HepG2 (cell line): ENCODE results near the gene AFAP1. TPM values are rescaled to one million over a fixed set of nuclear protein-coding genes. Genes with fewer than 3 reads are reported as not detected.

ENCODE experiments used
- ELF4 ChIP-seq: sonication (generic); formaldehyde crosslinking; IDR thresholded peaks from 2 replicates; pipeline ENCODE4 v1.5.0; 2020; ENCODE audit warnings: missing genetic modification reagents, mild to moderate bottlenecking, moderate library complexity, borderline replicate concordance
- ETV5 ChIP-seq: IDR thresholded peaks from 2 replicates; pipeline ENCODE4 v1.6.1; 2018; ENCODE audit warnings: missing biosample characterization, missing genetic modification reagents, inconsistent platforms, borderline replicate concordance
- FOSL2 ChIP-seq: sonication (generic); formaldehyde crosslinking; IDR thresholded peaks from 2 replicates; pipeline ENCODE4 v1.4.0; 2020; ENCODE audit warnings: missing genetic modification reagents
- KLF12 ChIP-seq: sonication (generic); formaldehyde crosslinking; IDR thresholded peaks from 2 replicates; pipeline ENCODE4 v1.4.0; 2020; ENCODE audit warnings: missing genetic modification reagents, borderline replicate concordance
- KLF6 ChIP-seq: IDR thresholded peaks from 2 replicates; pipeline ENCODE4 v1.8.0; 2016; ENCODE audit warnings: missing biosample characterization, missing genetic modification reagents
- MIER3 ChIP-seq: IDR thresholded peaks from 2 replicates; pipeline ENCODE4 v1.6.1; 2016; ENCODE audit warnings: missing compliant biosample characterization, borderline replicate concordance
- MIXL1 ChIP-seq: IDR thresholded peaks from 2 replicates; pipeline ENCODE4 v1.6.1; 2016
- NCOR1 ChIP-seq: fragments of 200-600 bp; sonication (generic); IDR thresholded peaks from 2 replicates; pipeline ENCODE4 v1.7.0; 2017; ENCODE audit warnings: antibody characterized with exemption, low read length, borderline replicate concordance
- POGZ ChIP-seq: sonication (generic); formaldehyde crosslinking; IDR thresholded peaks from 2 replicates; pipeline ENCODE4 v1.4.0; 2020; ENCODE audit warnings: mild to moderate bottlenecking, missing genetic modification reagents
- RBM22 ChIP-seq: fragments of 200-400 bp; formaldehyde crosslinking; optimal IDR thresholded peaks from 2 replicates; pipeline ENCODE3; 2017; ENCODE audit warnings: mild to moderate bottlenecking, low read length, moderate library complexity
- RFXAP ChIP-seq: sonication (generic); formaldehyde crosslinking; IDR thresholded peaks from 2 replicates; pipeline ENCODE4 v1.4.0; 2020; ENCODE audit warnings: missing genetic modification reagents, borderline replicate concordance
- RXRB ChIP-seq: IDR thresholded peaks from 2 replicates; pipeline ENCODE4 v1.6.1; 2016; ENCODE audit warnings: borderline replicate concordance, missing genetic modification reagents, missing compliant biosample characterization
- SAFB2 ChIP-seq: sonication (generic); formaldehyde crosslinking; IDR thresholded peaks from 2 replicates; pipeline ENCODE4 v1.5.1; 2020; ENCODE audit warnings: missing genetic modification reagents, low read depth, mild to moderate bottlenecking, borderline replicate concordance
- TBX2 ChIP-seq: sonication (generic); formaldehyde crosslinking; IDR thresholded peaks from 2 replicates; pipeline ENCODE4 v1.5.0; 2020; ENCODE audit warnings: missing genetic modification reagents, mild to moderate bottlenecking, borderline replicate concordance
- THAP11 ChIP-seq: IDR thresholded peaks from 2 replicates; pipeline ENCODE4 v1.6.1; 2016; ENCODE audit warnings: missing biosample characterization, missing genetic modification reagents
- THAP9 ChIP-seq: sonication (generic); formaldehyde crosslinking; IDR thresholded peaks from 2 replicates; pipeline ENCODE4; 2020; ENCODE audit warnings: missing genetic modification reagents, mild to moderate bottlenecking, borderline replicate concordance
- U2AF2 ChIP-seq: fragments of 200-400 bp; formaldehyde crosslinking; IDR thresholded peaks from 2 replicates; pipeline ENCODE4 v1.6.1; 2017; ENCODE audit warnings: low read depth, mild to moderate bottlenecking, low read length
- ZBTB43 ChIP-seq: sonication (generic); formaldehyde crosslinking; conservative IDR thresholded peaks from 2 replicates; pipeline ENCODE4 v1.4.0; 2020; ENCODE audit warnings: missing genetic modification reagents
- ZNF12 ChIP-seq: sonication (generic); formaldehyde crosslinking; IDR thresholded peaks from 2 replicates; pipeline ENCODE4 v1.5.0; 2020; ENCODE audit warnings: missing genetic modification reagents
- ZNF256 ChIP-seq: sonication (generic); formaldehyde crosslinking; conservative IDR thresholded peaks from 2 replicates; pipeline ENCODE4 v1.4.0; 2020; ENCODE audit warnings: missing genetic modification reagents
- ZNF292 ChIP-seq: sonication (generic); formaldehyde crosslinking; IDR thresholded peaks from 2 replicates; pipeline ENCODE4 v1.8.1; 2022; ENCODE audit warnings: mild to moderate bottlenecking, low read depth, missing genetic modification reagents, borderline replicate concordance
- ZNF747 ChIP-seq: sonication (generic); formaldehyde crosslinking; IDR thresholded peaks from 2 replicates; pipeline ENCODE4 v1.8.1; 2023; ENCODE audit warnings: missing genetic modification reagents, mild to moderate bottlenecking, borderline replicate concordance
- ZNF788 ChIP-seq: sonication (generic); formaldehyde crosslinking; IDR thresholded peaks from 2 replicates; pipeline ENCODE4 v1.5.0; 2020; ENCODE audit warnings: mild to moderate bottlenecking, missing genetic modification reagents, borderline replicate concordance
- polyA plus RNA-seq, 8 experiments: library from polyadenylated mRNA; depleted of rRNA in 3 of 8; stranded (reverse) in 7 of 8; unstranded in 1 of 8; fragments of >200 nt; fragmentation: Illumina TruSeq in 4 of 8; extraction: Trizol in 4 of 8; gene quantifications; 2 replicates each; pipeline versions ENCODE4 v1.2.1 to v1.2.3, GENCODE V29; 2011 to 2016; ENCODE audit warnings: low read depth in 4 of 8, missing spikeins in 1 of 8, mixed read lengths in 1 of 8; ENCODE audit not compliant: insufficient read depth in 1 of 8
- total RNA-seq, 5 experiments: library from RNA; depleted of rRNA; stranded (reverse); fragments of >200 nt; fragmentation: Illumina TruSeq; extraction: Trizol; gene quantifications; 2 replicates each; pipeline ENCODE4 v1.2.3, GENCODE V29; 2016; ENCODE audit warnings: low read depth in 1 of 5
- TF ChIP-seq, protein P1 (sequence below): sonication (generic); formaldehyde crosslinking; IDR thresholded peaks from 2 replicates; pipeline ENCODE4 v1.8.0; 2022; ENCODE audit warnings: missing genetic modification reagents, low read depth, mild to moderate bottlenecking, borderline replicate concordance
- TF ChIP-seq, protein P2 (sequence below): sonication (generic); formaldehyde crosslinking; IDR thresholded peaks from 2 replicates; pipeline ENCODE4 v1.9.0; 2022; ENCODE audit warnings: missing genetic modification reagents, mild to moderate bottlenecking, borderline replicate concordance

The AFAP1 gene
- total and polyA plus RNA-seq, 2 of the 13 experiments (the other 11 are each of a cell fraction or from before 2014, with no cell fraction given): 2.5 TPM

DNA sequence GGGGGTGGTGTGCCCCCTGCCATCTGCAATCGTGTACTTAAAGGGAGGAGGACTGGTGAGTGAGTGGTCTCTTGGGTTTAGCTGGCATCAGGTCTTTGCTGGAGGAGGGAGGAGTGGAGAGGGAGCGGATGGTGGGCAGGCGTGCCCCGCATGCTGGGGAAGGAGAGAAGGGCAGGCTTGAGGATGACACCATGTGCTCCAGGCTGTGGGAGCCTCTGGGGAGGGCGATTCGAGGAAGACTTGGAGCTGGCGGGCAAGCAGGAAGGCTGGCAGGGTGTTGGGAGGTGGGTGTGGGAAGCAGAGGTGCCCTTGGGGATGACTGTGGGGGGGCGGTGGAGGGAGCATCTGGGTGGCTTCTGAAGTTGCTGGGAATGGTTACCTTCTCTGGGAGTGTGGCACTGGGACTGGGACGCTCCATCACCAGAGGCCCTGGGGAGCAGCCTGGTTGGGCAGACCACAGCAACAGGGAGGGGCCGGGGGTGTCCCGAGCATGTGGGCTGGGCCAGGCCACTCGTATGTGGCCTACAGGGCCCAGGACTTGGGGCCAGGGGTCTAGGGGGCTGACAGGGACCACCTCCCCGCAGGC, 30.8 kb upstream of the AFAP1 start (continued):
- TF ChIP-seq, protein P1, sequence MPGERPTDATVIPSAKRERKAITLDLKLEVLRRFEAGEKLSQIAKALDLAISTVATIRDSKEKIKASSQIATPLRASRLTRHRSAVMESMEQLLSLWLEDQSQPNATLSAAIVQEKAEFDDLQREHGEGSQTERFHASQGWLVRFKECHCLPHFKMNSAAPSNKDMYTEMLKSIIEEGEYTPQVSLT (CRISPR knock-in tag): no peak
- TF ChIP-seq KLF12 (0 out of 2 replicates have a peak, but pooled peaks have one; percentile 5), RXRB (CRISPR knock-in tag) (no peak), ZNF292 (no peak; the same call in 1 of the 2 replicates), MIER3 (CRISPR knock-in tag) (no peak), RFXAP (no peak), POGZ (CRISPR knock-in tag) (0 out of 2 replicates have a peak, but pooled peaks have one; percentile 3), TBX2 (CRISPR knock-in tag) (peak; percentile 37; the same call in 1 of the 2 replicates), ZBTB43 (CRISPR knock-in tag) (peak; percentile 10; the same call in 1 of the 2 replicates), ETV5 (CRISPR knock-in tag) (no peak), FOSL2 (0 out of 2 replicates have a peak, but pooled peaks have one; percentile 1), ZNF256 (CRISPR knock-in tag) (no peak), ZNF12 (CRISPR knock-in tag) (no peak), KLF6 (CRISPR knock-in tag) (no peak), ZNF788 (CRISPR knock-in tag) (peak; percentile 10; the same call in 1 of the 2 replicates), THAP11 (CRISPR knock-in tag) (0 out of 2 replicates have a peak, but pooled peaks have one; percentile 0), THAP9 (CRISPR knock-in tag) (peak; percentile 28; the same call in 1 of the 2 replicates), U2AF2 (no peak), NCOR1 (0 out of 2 replicates have a peak, but pooled peaks have one; percentile 5), SAFB2 (no peak), MIXL1 (no peak), ZNF747 (CRISPR knock-in tag) (no peak), RBM22 (no peak), ELF4 (CRISPR knock-in tag) (no peak)
- TF ChIP-seq, protein P2, sequence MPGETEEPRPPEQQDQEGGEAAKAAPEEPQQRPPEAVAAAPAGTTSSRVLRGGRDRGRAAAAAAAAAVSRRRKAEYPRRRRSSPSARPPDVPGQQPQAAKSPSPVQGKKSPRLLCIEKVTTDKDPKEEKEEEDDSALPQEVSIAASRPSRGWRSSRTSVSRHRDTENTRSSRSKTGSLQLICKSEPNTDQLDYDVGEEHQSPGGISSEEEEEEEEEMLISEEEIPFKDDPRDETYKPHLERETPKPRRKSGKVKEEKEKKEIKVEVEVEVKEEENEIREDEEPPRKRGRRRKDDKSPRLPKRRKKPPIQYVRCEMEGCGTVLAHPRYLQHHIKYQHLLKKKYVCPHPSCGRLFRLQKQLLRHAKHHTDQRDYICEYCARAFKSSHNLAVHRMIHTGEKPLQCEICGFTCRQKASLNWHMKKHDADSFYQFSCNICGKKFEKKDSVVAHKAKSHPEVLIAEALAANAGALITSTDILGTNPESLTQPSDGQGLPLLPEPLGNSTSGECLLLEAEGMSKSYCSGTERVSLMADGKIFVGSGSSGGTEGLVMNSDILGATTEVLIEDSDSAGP (CRISPR knock-in tag): no peak
